Mononuclear cell (primary cell): ENCODE measurements around the gene PLK2. TPM values are rescaled to one million over a fixed set of nuclear protein-coding genes. Genes with fewer than 3 reads are reported as not detected.

ENCODE experiments used
- H3K27me3 ChIP-seq: 2 replicates; pipeline ENCODE4 v1.6.0; 2011; ENCODE audit warnings: low read length, control low read depth; ENCODE audit not compliant: insufficient read depth
- H3K4me1 ChIP-seq: 2 replicates; pipeline ENCODE4 v1.5.1; 2011; ENCODE audit warnings: mild to moderate bottlenecking, low read length, control low read depth; ENCODE audit not compliant: insufficient read depth
- H3K4me3 ChIP-seq: 2 replicates; pipeline ENCODE4 v1.5.1; 2011; ENCODE audit warnings: mild to moderate bottlenecking, low read length, moderate library complexity
- H3K9me3 ChIP-seq: 2 replicates; pipeline ENCODE4 v1.5.1; 2011; ENCODE audit warnings: low read depth, mild to moderate bottlenecking, control low read depth, low read length
- total RNA-seq: library from RNA; depleted of rRNA; stranded (reverse); fragments of >200 nt; gene quantifications from one replicate; pipeline ENCODE4 v1.2.3, GENCODE V29; 2012

PLK2 gene
- total RNA-seq, 1 donor: 43.2 TPM

GRCh38 chr5:58447226-58447625, 12.7 kb downstream of the PLK2 start:
- H3K27me3 ChIP-seq: no peaks in the 10 kb centered on the region
- H3K4me1 ChIP-seq: no peaks in the 10 kb centered on the region
- no peaks in the 10 kb centered on the region for H3K9me3 ChIP-seq
- H3K4me3 ChIP-seq: no peak overlapping the region

GRCh38 chr5:58446024-58446423, 13.9 kb downstream of the PLK2 start:
- H3K4me1 ChIP-seq: no peaks in the 10 kb centered on the region
- no peaks in the 10 kb centered on the region for H3K9me3 ChIP-seq

GRCh38 chr5:58444805-58445204, 15.1 kb downstream of the PLK2 start:
- Histone ChIP-seq H3K4me3 (no peak overlapping the region), H3K4me1 (no peaks in the 10 kb centered on the region), H3K27me3 (no peaks in the 10 kb centered on the region), H3K9me3 (no peaks in the 10 kb centered on the region)

More at GRCh38 chr5:58446024-58446423, 13.9 kb downstream of the PLK2 start:
- Histone ChIP-seq H3K27me3 (no peaks in the 10 kb centered on the region), H3K4me3 (no peak overlapping the region)

- H3K4me1 ChIP-seq: no peaks in the 10 kb centered on the region
- no peaks in the 10 kb centered on the region for H3K9me3 ChIP-seq
- no peak overlapping the region for H3K4me3 ChIP-seq
- H3K27me3 ChIP-seq: no peaks in the 10 kb centered on the region
Measured at GRCh38 chr5:58440901-58441460, 18.9 kb downstream of the PLK2 start.

GRCh38 chr5:58439094-58439644, 20.7 kb downstream of the PLK2 start:
- Histone ChIP-seq H3K9me3 (no peaks in the 10 kb centered on the region), H3K27me3 (no peaks in the 10 kb centered on the region), H3K4me3 (no peak overlapping the region), H3K4me1 (no peaks in the 10 kb centered on the region)

GRCh38 chr5:58437661-58438060, 22.2 kb downstream of the PLK2 start:
- no peaks in the 10 kb centered on the region for H3K9me3 ChIP-seq
- H3K27me3 ChIP-seq: no peaks in the 10 kb centered on the region
- no peaks in the 10 kb centered on the region for H3K4me1 ChIP-seq
- no peak overlapping the region for H3K4me3 ChIP-seq

GRCh38 chr5:58431832-58432231, 28.1 kb downstream of the PLK2 start:
- Histone ChIP-seq H3K4me3 (no peak overlapping the region), H3K27me3 (no peaks in the 10 kb centered on the region), H3K4me1 (no peaks in the 10 kb centered on the region), H3K9me3 (no peaks in the 10 kb centered on the region)

GRCh38 chr5:58412932-58413331, 47.0 kb downstream of the PLK2 start:
- peaks cover 3% of the 10 kb centered on the region for H3K27me3 ChIP-seq
- H3K4me1 ChIP-seq: no peaks in the 10 kb centered on the region
- H3K4me3 ChIP-seq: no peak overlapping the region

GRCh38 chr5:58412081-58412480, 47.8 kb downstream of the PLK2 start:
- Histone ChIP-seq H3K9me3 (no peaks in the 10 kb centered on the region), H3K27me3 (peaks cover 3% of the 10 kb centered on the region), H3K4me1 (no peaks in the 10 kb centered on the region), H3K4me3 (no peak overlapping the region)

More at GRCh38 chr5:58412932-58413331, 47.0 kb downstream of the PLK2 start:
- H3K9me3 ChIP-seq: no peaks in the 10 kb centered on the region

- H3K27me3 ChIP-seq: peaks cover 3% of the 10 kb centered on the region
- no peaks in the 10 kb centered on the region for H3K4me1 ChIP-seq
- H3K4me3 ChIP-seq: no peak overlapping the region
- H3K9me3 ChIP-seq: no peaks in the 10 kb centered on the region
Measured at GRCh38 chr5:58411372-58411771, 48.5 kb downstream of the PLK2 start.

GRCh38 chr5:58410441-58410840, 49.4 kb downstream of the PLK2 start:
- Histone ChIP-seq H3K9me3 (no peaks in the 10 kb centered on the region), H3K27me3 (peaks cover 3% of the 10 kb centered on the region), H3K4me1 (no peaks in the 10 kb centered on the region), H3K4me3 (no peak overlapping the region)

GRCh38 chr5:58407042-58407719, 52.7 kb downstream of the PLK2 start:
- Histone ChIP-seq H3K27me3 (peaks cover 3% of the 10 kb centered on the region), H3K4me1 (no peaks in the 10 kb centered on the region), H3K9me3 (no peaks in the 10 kb centered on the region), H3K4me3 (no peak overlapping the region)

- H3K9me3 ChIP-seq: no peaks in the 10 kb centered on the region
- H3K27me3 ChIP-seq: peaks cover 3% of the 10 kb centered on the region
- H3K4me3 ChIP-seq: no peak overlapping the region
- H3K4me1 ChIP-seq: no peaks in the 10 kb centered on the region
Measured at GRCh38 chr5:58406394-58406793, 53.5 kb downstream of the PLK2 start.

- Histone ChIP-seq H3K4me3 (no peak overlapping the region), H3K9me3 (no peaks in the 10 kb centered on the region), H3K27me3 (peaks cover 3% of the 10 kb centered on the region), H3K4me1 (no peaks in the 10 kb centered on the region)
Measured at GRCh38 chr5:58405175-58405574, 54.7 kb downstream of the PLK2 start.

GRCh38 chr5:58404734-58405133, 55.2 kb downstream of the PLK2 start:
- H3K9me3 ChIP-seq: no peaks in the 10 kb centered on the region
- no peak overlapping the region for H3K4me3 ChIP-seq
- no peaks in the 10 kb centered on the region for H3K4me1 ChIP-seq
- peaks cover under 1% of the 10 kb centered on the region for H3K27me3 ChIP-seq
